ENCODE data around the gene CYTH2.

Gene CYTH2

GRCh38 chr19:48452289-48453190 lies 16.6 kb upstream of the CYTH2 start:
- no peak for DNase-seq (ENCODE audit: low read depth in 3 of 3)

DNA sequence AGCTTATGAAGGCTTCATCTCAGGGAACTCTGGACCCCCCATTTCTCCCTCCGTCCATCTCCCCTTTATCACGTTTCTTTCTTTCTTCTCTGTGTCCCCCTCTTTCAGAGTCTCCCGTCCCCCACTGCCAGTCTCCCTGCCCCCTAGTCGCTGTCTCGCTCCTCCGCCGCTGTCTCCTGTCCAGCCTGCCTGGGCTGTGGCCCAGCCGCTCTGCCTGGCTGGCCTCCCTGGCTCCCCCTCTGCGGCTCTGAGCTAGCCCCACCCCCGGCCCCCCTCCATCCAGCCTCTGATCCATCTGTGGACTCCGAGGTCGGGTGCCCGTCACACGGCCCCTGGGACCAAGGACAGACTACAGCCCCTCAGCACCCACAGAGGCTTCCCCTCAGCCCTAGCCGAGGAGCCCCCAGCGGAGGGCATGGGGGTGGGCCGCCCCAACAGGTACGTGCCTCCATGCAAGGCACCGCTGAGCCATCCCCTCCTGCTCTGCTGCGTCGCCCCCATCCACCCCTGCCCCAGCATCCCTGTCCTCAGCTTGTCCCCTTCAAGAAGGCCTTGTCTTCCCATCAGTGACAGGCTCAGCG lies 14.9 kb upstream of the CYTH2 start:
- no peak for DNase-seq (ENCODE audit: low read depth in 3 of 3)

DNA sequence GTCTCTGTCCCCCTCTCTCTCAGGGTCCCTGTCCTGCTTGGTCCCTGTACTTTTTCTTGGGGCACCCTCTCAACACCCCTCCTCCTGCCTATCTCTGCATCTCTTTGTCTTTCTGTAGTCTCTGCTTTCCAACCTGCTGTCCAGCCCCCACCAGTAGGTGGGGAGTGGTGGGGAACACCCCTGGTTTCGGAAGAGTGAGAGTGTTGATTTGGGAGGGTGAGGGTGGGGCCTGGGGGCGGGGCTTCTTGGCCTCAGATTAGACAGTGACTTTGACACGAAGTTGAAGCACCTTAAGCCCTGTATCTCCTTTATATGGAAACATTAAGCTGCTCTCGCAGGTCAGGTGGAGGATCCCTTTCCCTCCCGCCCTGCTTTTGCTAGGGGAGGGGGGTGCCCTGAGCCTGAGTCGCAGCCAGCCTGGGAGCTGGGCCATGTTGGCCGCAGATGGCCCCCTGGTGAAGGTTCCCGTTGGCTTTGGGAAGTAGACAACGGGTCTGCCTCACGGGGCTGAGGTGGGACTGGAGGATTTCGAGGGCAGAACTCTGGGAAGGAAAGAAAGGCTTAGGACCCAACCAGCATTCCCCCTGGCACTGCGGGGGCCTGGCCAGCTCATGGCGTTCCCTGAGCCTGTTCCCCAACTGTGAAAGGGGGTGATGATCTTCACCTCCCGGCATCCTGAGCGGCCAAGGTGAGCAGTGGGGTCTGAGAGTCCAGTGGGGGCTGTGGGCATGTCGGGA lies 13.8 kb upstream of the CYTH2 start, which contains the start of gene KCNJ14:
Gene KCNJ14 (plus strand): TSS at position 404 of the 737 bp plus-strand sequence. CDS start 6,151 bp downstream, outside the sequence.
- DNase-seq (ENCODE audit: low read depth in 3 of 3), result no peak

GRCh38 chr19:48455908-48456562 lies 13.1 kb upstream of the CYTH2 start:
- no peak for DNase-seq (ENCODE audit: low read depth in 3 of 3)

GRCh38 chr19:48456864-48457263 lies 12.3 kb upstream of the CYTH2 start:
- no peak for DNase-seq (ENCODE audit: low read depth in 3 of 3)

DNA sequence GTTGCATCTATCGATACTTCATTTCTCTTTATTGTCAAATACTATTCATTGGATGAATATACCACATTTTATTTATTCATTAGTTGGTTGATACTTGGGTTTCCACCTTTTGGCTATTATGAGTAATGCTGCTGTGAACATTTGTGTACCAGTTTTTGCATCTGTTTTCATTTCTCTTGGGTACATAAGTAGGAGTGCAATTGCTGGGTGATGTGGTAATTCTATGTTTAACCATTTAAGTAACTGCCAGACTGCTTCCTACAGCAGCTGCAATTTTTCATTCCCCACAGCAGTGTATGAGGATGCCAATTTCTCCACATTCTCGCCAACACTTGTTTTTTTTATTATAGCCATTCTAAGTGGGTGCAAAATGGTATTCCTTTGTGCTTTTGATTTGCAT lies 11.2 kb upstream of the CYTH2 start:
- DNase-seq (ENCODE audit: low read depth in 3 of 3), result no peak

DNA sequence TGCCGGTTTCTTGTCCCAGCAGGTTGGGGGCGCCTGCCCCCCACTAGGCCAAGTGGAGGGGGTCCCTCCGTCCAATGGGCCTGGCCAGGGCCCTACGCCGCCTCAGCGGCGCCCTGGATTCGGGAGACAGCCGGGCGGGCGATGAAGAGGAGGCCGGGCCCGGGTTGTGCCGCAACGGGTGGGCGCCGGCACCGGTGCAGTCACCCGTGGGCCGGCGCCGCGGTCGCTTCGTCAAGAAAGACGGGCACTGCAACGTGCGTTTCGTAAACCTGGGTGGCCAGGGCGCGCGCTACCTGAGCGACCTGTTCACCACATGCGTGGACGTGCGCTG lies 7.6 kb upstream of the CYTH2 start:
- DNase-seq (ENCODE audit: low read depth in 3 of 3), result no peak

GRCh38 chr19:48461982-48462655 lies 7.0 kb upstream of the CYTH2 start:
- no peak for DNase-seq (ENCODE audit: low read depth in 3 of 3)

GRCh38 chr19:48465215-48465614 lies 4.0 kb upstream of the CYTH2 start:
- no peak for DNase-seq (ENCODE audit: low read depth in 3 of 3)

DNA sequence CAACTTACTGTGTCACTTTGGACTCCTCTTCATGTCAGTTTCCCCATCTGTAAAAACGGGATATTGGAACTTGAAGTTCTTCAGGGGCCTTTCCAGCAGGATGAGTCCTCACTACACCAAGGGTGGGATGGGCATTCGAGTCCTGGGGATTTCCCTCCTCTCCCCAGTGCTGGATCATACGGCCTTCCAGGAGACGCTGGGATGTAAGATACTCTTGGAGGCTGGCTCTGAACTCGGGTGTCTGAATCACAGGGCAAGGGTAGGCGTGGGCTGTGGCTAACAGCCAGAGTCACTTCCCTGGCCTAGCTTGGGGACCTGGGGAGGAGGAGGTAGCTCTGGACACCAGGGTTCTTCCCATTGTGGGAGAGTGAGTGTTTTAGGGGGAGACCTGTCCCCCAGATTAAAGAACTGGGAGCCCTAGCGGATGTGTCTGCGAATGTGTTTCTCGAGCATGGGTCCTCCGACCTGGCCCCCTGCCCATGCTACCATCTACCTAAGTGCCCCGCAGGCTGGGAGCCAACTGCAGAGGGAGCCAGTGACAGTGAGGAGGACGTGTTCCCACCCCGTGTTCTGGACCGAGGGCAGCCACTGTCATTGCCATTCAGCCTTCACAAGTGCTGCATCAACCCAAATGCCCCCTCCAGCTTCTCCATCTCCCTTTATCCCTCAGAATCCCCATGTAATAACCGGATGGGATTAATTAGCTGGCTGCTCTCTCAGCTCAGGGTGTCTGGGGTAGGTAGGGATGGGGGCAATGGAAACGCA lies 2.4 kb upstream of the CYTH2 start:
- no peak for DNase-seq (ENCODE audit: low read depth in 3 of 3)

GRCh38 chr19:48468772-48469288 lies 339 bp upstream of the CYTH2 start:
- peak; percentile 92 to 99 (median 99) for DNase-seq (ENCODE audit: low read depth in 3 of 3)

DNA sequence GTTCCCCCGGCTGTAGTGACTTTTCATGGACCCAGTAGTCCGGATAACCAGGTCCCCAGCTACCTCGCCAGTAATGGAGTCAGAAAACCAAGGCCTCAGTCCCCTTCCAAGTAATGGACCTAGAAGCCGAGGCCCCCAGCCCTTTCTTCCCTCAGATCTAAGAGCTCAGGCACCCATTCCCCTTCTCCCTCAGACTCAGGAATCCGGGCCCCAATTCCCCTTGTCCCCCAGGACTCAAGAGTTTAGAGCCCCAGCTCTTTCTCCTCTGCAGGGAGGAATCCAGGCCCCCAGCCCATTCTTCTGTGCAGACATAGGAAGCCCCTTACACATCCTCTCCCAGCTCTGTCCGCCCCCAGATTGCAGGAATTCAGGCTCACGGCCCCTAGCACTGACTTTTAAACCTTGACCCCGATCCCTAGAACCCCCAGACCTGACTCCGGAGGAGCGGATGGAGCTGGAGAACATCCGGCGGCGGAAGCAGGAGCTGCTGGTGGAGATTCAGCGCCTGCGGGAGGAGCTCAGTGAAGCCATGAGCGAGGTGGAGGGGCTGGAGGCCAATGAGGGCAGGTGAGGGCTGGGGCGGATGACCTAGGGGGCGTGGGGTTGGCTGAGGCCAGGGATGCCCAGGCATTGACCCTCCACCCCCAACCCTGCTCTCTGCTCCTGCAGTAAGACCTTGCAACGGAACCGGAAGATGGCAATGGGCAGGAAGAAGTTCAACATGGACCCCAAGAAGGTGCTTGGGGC lies 938 bp downstream of the CYTH2 start:
- DNase-seq (ENCODE audit: low read depth in 3 of 3), result no peak

GRCh38 chr19:48470856-48471255 lies 1.7 kb downstream of the CYTH2 start:
- no peak for DNase-seq (ENCODE audit: low read depth in 3 of 3)

DNA sequence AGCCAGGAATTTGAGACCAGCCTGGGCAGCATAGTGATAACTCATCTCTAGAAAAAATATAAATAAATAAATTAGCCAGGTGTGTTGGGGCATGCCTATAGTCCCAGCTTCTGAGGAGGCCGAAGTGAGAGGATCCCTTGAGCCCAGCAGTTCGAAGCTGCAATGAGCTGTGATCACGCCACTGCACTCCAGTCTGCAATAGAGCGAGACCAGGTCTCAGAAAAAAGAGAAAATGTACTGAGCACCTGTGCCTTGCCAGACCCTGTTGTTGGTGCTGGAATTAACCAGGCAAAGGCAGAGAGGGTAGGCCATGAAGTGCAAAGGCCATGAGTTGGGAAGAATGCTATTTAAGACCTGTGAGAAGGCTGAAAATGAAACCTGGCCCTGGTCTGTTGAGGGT lies 2.7 kb downstream of the CYTH2 start:
- DNase-seq (ENCODE audit: low read depth in 3 of 3), result no peak

GRCh38 chr19:48473161-48473966 lies 4.2 kb downstream of the CYTH2 start:
- no peak for DNase-seq (ENCODE audit: low read depth in 3 of 3)

GRCh38 chr19:48474084-48474592 lies 5.0 kb downstream of the CYTH2 start:
- no peak for DNase-seq (ENCODE audit: low read depth in 3 of 3)

DNA sequence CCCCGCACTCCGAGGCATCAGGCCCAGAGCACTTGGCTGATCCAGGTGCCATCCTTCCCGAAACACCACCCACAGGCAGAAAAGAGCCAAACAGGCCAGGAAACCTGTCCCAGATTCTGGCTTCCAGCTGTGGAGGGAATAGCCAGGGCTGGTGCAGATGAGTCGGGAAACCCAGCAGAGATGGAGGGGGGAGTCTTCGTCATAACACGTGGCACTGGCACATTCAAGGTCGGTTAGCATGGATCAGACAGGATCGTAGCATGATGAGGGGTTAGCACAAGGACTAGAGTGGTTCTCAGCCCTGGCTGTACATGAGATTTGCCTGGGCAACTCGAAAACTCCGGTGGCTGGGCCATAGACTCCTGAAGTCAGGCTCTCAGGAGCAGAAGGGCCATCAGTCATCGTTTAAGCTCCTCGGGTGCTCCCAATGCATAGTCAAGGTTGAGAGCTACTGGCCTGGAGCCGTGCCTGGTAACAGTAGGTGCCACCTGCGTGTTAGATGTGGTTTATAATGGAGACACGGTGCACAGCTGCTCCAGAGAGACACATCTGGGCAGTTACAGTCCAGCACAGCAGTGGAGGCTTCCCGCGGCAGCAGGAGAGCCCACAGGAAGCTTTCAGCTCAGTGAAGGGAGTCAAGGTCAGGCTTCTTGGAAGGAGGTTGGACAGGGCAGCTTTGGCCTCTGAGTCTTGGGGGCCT lies 6.3 kb downstream of the CYTH2 start:
- DNase-seq (ENCODE audit: low read depth in 3 of 3), result no peak

GRCh38 chr19:48476176-48476575 lies 7.0 kb downstream of the CYTH2 start:
- no peak for DNase-seq (ENCODE audit: low read depth in 3 of 3)

Measured in stimulated activated CD4-positive, alpha-beta T cell treated with anti-CD3 and anti-CD28 coated beads, TNF-alpha, amount 100 ng/mL, for 4 hours (primary cell).